SU-DHL-6 (cell line): ENCODE measurements around the gene MLYCD.

Source experiments
- EZH2phosphoT487 ChIP-seq: fragments of 200-600 bp; sonication (generic), shearing (Covaris generic); conservative IDR thresholded peaks from 2 replicates; pipeline ENCODE4 v1.6.1; 2018; ENCODE audit warnings: mild to moderate bottlenecking, antibody characterized with exemption, low read length, moderate library complexity, mixed read lengths
- TF ChIP-seq, protein P1 (sequence below): fragments of 200-600 bp; sonication (generic); IDR thresholded peaks from one replicate; pipeline ENCODE4 v1.5.1; 2017; ENCODE audit warnings: antibody characterized with exemption, mild to moderate bottlenecking, low read length, moderate library complexity; ENCODE audit not compliant: insufficient read depth, poor library complexity, severe bottlenecking

DNA sequence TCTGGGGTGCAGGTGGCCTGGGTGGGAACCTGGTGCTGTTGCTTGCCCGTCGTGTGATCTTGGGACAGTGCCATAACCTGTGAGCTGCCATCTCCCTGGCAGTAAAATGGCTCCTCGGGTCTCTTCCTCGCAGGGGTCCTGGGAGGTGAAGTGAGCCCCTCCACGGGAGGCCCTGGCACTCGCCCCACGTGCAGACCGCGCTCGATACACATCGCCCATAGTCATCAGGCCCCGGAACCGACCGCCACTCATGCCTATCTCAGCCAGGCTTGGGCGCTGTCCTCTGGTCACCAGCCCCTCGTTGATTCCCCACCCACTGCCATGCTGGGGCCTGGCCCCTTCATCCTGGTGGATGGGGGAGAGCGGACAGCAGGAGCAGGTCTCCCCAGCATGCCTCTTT is 32.6 kb downstream of the MLYCD start:
- TF ChIP-seq, protein P1, sequence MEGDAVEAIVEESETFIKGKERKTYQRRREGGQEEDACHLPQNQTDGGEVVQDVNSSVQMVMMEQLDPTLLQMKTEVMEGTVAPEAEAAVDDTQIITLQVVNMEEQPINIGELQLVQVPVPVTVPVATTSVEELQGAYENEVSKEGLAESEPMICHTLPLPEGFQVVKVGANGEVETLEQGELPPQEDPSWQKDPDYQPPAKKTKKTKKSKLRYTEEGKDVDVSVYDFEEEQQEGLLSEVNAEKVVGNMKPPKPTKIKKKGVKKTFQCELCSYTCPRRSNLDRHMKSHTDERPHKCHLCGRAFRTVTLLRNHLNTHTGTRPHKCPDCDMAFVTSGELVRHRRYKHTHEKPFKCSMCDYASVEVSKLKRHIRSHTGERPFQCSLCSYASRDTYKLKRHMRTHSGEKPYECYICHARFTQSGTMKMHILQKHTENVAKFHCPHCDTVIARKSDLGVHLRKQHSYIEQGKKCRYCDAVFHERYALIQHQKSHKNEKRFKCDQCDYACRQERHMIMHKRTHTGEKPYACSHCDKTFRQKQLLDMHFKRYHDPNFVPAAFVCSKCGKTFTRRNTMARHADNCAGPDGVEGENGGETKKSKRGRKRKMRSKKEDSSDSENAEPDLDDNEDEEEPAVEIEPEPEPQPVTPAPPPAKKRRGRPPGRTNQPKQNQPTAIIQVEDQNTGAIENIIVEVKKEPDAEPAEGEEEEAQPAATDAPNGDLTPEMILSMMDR = no peak
- no peak for TF ChIP-seq EZH2phosphoT487
